GM12801 (cell line): ENCODE data around the gene DDX31.

Experiments used
- CTCF ChIP-seq: IDR thresholded peaks from one replicate; pipeline ENCODE4 v1.5.1; 2011; ENCODE audit warnings: control low read depth; ENCODE audit not compliant: insufficient read length; ENCODE audit errors: extremely low read depth

Gene DDX31

GRCh38 chr9:132595319-132595718 is 74.5 kb downstream of the DDX31 start:
- no peak for TF ChIP-seq CTCF

GRCh38 chr9:132594412-132594811 is 75.4 kb downstream of the DDX31 start:
- no peak for TF ChIP-seq CTCF

GRCh38 chr9:132592451-132592850 is 77.3 kb downstream of the DDX31 start:
- TF ChIP-seq CTCF, result no peak

GRCh38 chr9:132591751-132592314 is 78.0 kb downstream of the DDX31 start:
- no peak for TF ChIP-seq CTCF

- TF ChIP-seq CTCF, result no peak
Measured at GRCh38 chr9:132591244-132591643, 78.5 kb downstream of the DDX31 start.

- no peak for TF ChIP-seq CTCF
Measured at GRCh38 chr9:132590318-132591182, 79.2 kb downstream of the DDX31 start.

GRCh38 chr9:132590037-132590317 is 79.8 kb downstream of the DDX31 start:
- TF ChIP-seq CTCF, result no peak
